ENCODE data around the gene SLC17A4.

SLC17A4 gene

GRCh38 chr6:25769983-25770382 is 15.4 kb downstream of the SLC17A4 start:
- no peak overlapping the region for H3K4me3 ChIP-seq (ENCODE audit: low read depth, low read length)
- TF ChIP-seq, protein P1, sequence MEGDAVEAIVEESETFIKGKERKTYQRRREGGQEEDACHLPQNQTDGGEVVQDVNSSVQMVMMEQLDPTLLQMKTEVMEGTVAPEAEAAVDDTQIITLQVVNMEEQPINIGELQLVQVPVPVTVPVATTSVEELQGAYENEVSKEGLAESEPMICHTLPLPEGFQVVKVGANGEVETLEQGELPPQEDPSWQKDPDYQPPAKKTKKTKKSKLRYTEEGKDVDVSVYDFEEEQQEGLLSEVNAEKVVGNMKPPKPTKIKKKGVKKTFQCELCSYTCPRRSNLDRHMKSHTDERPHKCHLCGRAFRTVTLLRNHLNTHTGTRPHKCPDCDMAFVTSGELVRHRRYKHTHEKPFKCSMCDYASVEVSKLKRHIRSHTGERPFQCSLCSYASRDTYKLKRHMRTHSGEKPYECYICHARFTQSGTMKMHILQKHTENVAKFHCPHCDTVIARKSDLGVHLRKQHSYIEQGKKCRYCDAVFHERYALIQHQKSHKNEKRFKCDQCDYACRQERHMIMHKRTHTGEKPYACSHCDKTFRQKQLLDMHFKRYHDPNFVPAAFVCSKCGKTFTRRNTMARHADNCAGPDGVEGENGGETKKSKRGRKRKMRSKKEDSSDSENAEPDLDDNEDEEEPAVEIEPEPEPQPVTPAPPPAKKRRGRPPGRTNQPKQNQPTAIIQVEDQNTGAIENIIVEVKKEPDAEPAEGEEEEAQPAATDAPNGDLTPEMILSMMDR (IDR thresholded peaks at IDR 0.05; ENCODE audit: low read depth, low read length), result no peak

GRCh38 chr6:25774120-25774715 is 19.7 kb downstream of the SLC17A4 start:
- TF ChIP-seq, protein P1 (IDR thresholded peaks at IDR 0.05; ENCODE audit: low read depth, low read length), result no peak
- no peak overlapping the region for H3K4me3 ChIP-seq (ENCODE audit: low read depth, low read length)

DNA sequence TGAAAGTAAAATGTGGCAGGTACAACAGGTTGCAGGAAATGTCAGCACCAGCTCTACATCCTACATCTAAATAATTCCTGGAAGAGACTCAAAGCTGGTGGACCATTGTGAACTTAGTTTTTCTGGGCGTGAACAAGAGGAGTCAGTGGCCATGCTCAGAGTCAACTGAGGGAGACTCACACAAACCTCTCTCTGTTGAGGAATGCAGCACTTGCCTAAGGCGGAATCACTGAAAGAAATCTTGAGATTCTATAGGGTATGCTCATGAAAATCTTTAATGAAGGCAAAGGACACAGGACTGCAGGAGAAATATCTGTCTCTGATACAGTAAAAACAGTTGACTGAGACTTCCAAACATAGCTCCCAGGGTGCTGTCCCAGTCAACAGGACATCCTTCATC is 22.5 kb downstream of the SLC17A4 start:
- no peak overlapping the region for H3K4me3 ChIP-seq (ENCODE audit: low read depth, low read length)
- TF ChIP-seq, protein P1 (IDR thresholded peaks at IDR 0.05; ENCODE audit: low read depth, low read length), result no peak

- no peak overlapping the region for H3K4me3 ChIP-seq (ENCODE audit: low read depth, low read length)
- TF ChIP-seq, protein P1 (IDR thresholded peaks at IDR 0.05; ENCODE audit: low read depth, low read length), result no peak
Observed at GRCh38 chr6:25777856-25778649, 23.5 kb downstream of the SLC17A4 start.

DNA sequence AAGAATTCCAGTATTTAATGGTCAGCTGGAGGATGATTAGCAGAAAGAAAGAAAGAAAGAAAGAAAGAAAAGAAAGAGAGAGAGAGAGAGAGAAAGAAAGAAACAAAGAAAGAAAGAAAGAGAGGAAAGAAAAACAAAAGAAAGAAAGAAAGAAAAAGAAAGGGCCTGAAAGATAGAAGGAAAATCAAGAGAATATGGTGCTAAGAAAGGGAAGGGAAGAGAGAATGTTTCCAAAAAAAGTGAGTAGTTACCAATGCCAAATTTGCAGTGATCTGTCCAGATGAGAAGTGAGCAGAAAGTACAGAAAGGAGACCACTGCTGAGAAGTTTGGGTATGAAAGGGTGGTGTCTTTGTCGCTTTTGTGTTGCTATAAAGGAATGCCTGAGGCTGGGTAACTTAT is 26.6 kb downstream of the SLC17A4 start:
- TF ChIP-seq, protein P1 (IDR thresholded peaks at IDR 0.05; ENCODE audit: low read depth, low read length), result no peak
- H3K4me3 ChIP-seq (ENCODE audit: low read depth, low read length), result no peak overlapping the region

GRCh38 chr6:25787428-25787827 is 32.9 kb downstream of the SLC17A4 start:
- no peak overlapping the region for H3K4me3 ChIP-seq (ENCODE audit: low read depth, low read length)
- TF ChIP-seq, protein P1 (IDR thresholded peaks at IDR 0.05; ENCODE audit: low read depth, low read length), result no peak

DNA sequence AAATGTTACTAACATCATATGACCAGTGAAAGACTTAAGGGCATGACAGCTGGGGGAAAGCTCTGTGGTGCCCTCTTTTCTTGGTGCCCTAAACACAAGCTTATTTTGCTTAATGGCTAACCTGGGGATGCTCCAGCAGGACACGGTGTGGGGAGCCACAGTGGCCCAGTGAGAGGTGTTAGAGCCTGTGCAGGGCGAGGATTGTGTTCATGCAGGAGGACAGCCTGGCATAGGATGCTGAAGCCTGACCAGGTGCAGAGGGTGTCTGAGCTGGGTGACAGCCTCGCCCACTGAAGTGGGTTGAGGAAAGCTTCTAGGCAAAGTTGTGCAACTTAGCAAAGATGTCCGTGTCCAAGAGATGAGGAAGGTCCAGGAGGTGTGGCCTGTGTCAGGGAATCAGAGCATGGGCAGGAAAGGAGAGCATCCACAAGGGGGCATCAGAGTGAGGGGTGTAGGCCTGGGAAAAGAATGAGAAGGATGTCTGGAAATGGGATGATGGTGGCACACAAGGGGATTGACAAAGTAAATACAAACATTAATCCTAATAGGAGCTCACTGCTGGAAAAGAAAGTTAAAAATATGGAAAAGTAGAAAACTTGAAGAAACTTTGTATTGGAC is 33.9 kb downstream of the SLC17A4 start:
- TF ChIP-seq, protein P1 (IDR thresholded peaks at IDR 0.05; ENCODE audit: low read depth, low read length), result no peak
- no peak overlapping the region for H3K4me3 ChIP-seq (ENCODE audit: low read depth, low read length)

Measured in WI38 (cell line).